NCI-H2107 treated with DMSO at 0.1 percent for 48 hours (cell line): Measurements from ENCODE around the gene PDE4D.

Source experiments
- DNase-seq: peaks from one replicate; lab custom pipeline; 2025; ENCODE audit not compliant: unreplicated experiment; lab: John Stamatoyannopoulos, UW

The PDE4D gene

GRCh38 chr5:59268756-59269415, 624.6 kb downstream of the PDE4D start:
- no peak for DNase-seq

DNA sequence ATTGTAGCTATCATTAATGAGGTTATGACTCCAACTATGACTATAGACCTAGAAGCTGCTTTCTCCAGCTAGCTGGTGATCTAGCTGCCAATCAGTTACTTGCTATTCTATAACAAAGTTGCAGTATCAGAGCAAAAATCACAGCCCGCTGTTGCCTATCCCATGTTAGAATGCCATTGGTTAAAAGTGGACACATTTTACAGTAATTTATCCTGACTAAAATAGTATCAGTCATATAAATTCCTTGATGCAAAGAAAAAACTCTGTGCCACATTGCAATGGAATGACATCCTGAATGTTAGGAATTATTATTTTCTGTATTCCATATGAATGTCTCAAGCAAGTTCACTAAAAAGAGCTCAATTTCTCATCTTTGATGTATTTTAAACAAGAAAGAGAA, 626.5 kb downstream of the PDE4D start:
- DNase-seq: no peak

- DNase-seq: no peak
Observed at GRCh38 chr5:59266410-59266809, 627.1 kb downstream of the PDE4D start.

DNA sequence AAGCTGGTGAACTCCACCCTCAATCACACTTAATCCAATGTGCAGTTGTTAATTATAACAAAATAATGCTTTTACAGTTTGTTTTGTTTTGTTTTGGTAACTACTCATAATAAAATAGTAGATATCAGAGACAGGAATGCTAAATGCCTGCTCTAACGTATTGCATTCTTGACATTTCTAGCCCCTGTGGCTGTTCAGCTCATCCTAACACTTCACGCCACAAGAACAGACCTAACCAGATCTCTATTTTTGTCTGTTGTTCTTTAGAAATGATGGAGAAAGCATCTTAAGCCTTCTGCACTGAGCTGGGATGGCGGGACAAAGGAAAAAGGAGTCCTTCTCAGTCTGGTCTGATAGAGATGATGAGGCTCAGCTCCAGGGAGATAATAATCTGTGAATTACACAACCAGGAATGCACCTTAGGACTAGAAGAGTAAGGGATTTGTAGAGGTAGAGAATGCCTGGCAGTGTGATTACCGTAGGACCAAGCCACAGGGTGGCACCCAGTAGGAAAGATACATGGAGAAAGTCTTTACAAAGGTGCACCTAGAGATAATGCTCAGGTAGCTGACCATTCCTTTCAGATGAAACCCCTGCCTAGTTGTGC, 628.8 kb downstream of the PDE4D start:
- no peak for DNase-seq

DNA sequence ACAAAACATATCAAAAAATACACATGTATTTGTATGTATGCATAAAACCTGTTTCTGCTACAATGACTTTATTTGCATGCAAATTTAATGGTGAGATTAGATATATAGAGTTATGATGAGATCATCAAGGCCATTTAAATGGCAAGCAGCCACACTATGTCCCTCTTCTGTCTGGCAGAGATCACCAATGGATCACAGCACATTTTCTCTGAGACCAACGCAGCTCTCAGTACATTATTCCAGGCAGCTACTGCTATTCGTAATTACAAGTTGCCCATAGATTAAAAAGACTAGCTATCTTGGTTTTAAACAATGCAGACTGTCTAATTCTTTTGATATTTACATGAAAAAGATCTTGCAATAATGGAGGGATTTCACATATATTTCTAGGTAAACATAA, 629.5 kb downstream of the PDE4D start:
- DNase-seq: no peak

- no peak for DNase-seq
Observed at GRCh38 chr5:59261969-59262368, 631.6 kb downstream of the PDE4D start.

- DNase-seq: no peak
Observed at GRCh38 chr5:59260973-59261372, 632.6 kb downstream of the PDE4D start.

DNA sequence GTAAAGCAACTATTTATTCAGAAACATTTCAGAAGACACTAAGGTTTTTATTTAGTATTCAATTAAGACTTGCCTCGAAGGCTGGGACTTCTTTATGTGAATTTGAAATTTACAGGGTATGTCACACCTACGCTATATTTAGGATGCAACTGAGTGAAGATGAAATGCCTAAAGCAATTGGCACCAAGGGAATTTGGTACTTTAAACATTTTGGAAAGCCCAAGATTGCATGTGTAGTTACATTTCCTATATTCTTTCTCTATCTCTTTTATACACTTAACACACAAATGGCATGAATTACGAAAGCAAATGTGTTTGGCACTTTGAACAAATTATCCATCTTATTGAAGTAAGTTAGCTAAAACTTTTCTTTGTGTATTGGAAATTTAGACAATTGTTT, 633.3 kb downstream of the PDE4D start:
- DNase-seq: no peak

GRCh38 chr5:59259237-59259636, 634.3 kb downstream of the PDE4D start:
- DNase-seq: no peak

- DNase-seq: no peak
Observed at GRCh38 chr5:59257488-59258400, 635.8 kb downstream of the PDE4D start.

- no peak for DNase-seq
Observed at GRCh38 chr5:59256331-59256730, 637.2 kb downstream of the PDE4D start.

GRCh38 chr5:59254055-59254687, 639.4 kb downstream of the PDE4D start:
- no peak for DNase-seq

DNA sequence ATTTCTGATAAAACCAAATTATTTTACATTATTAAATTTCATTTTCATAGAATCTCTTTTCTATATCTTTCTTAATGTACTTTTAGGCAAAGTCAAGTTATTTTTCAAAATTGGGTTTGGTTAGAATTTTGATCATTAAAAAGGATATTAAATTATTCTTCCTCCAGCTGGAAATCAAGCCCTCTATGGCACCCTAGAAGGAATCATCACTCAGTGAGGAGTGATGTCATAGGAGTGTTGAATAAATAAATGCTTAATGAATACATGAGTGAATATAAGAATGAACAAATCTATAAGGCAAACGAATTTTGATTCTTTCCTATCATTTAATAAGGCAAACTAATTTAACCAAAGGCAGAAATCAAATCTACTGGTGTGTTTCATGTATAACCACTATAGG, 639.9 kb downstream of the PDE4D start:
- no peak for DNase-seq

DNA sequence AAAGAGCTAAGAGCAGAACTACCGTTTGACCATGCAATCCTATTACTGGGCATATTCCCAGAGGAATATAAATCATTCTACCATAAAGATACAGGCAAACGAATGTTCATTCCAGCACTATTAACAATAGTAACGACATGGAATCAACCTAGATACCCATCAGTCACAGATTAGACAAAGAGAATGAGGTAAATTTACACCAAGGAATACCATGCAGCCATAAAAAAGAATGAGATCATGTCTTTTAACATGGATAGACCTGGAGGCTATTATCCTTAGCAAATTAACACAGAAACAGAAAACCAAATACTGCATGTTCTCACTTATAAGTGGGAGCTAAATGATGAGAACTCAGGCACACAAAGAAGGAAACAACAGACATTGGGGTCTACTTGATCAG, 641.9 kb downstream of the PDE4D start:
- DNase-seq: no peak

DNA sequence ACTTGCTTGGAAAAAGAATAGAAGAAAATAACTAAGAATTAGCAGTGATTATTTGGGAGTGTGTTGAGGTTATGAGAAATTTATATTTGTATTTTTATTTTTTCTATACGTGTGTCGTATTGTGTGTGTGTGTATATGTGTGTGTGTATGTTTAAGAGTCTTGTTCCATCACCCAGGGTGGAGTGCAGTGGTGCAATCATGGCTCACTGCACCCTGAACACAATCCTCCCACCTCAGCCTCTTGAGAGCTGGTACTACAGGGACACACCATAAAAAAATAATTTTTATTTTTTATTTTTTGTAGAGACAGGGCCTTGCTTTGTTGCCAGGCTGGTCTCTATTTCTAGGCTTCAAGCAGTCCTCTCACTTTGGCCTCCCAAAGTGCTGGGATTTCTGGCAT, 643.8 kb downstream of the PDE4D start:
- DNase-seq: no peak

- no peak for DNase-seq
Observed at GRCh38 chr5:59249160-59249559, 644.4 kb downstream of the PDE4D start.

GRCh38 chr5:59246882-59247281, 646.6 kb downstream of the PDE4D start:
- DNase-seq: no peak

GRCh38 chr5:59246145-59246869, 647.2 kb downstream of the PDE4D start:
- DNase-seq: no peak

DNA sequence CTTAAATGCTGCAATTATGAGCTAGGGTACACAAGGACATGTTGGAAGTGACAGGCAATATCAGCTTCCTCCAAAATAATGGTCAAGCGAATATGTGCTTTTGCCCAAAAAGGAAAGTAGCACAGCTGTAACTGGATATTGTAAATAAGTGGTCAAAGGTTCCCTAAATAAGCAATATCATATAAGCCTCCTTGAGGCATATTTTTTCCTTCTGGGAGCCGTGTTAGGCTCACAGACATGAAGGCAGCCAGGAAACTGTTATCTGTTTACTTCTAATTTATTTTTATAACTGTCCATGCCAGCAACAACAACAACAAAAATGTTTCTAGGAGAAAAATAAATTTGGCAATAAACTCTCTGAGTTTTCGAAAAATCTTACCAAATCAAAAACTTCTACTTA, 648.3 kb downstream of the PDE4D start:
- DNase-seq: no peak

- DNase-seq: no peak
Observed at GRCh38 chr5:59241552-59241951, 652.0 kb downstream of the PDE4D start.

- no peak for DNase-seq
Observed at GRCh38 chr5:59241119-59241518, 652.4 kb downstream of the PDE4D start.
